Fibroblast of skin of back (primary cell): ENCODE measurements around the gene GALNT9.

Experiments used
- DNase-seq: peaks from one replicate; pipeline ENCODE4 v3.0.0-alpha.2; 2013

The GALNT9 gene

GRCh38 chr12:132178801-132179401, 150.5 kb downstream of the GALNT9 start:
- no peak for DNase-seq

DNA sequence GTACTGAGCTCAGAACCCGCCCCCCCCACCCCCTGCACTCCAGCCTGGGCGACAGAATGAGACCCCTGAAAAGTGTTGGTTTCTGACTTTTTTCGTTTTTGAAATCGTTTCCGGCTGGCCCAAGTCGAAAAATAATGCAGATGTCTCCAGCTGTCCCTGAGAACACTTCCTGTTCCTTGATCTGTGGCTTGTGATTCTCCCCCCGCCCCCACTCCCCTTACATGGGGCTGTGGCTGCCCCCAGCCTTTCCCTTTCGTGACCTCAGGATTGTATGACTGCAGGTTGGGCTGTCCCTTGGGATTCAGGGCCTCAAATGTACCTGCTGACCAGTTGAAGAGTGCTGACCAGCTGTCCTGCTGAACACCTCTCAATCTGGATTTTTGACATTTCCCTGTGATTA, 151.1 kb downstream of the GALNT9 start:
- DNase-seq = no peak

DNA sequence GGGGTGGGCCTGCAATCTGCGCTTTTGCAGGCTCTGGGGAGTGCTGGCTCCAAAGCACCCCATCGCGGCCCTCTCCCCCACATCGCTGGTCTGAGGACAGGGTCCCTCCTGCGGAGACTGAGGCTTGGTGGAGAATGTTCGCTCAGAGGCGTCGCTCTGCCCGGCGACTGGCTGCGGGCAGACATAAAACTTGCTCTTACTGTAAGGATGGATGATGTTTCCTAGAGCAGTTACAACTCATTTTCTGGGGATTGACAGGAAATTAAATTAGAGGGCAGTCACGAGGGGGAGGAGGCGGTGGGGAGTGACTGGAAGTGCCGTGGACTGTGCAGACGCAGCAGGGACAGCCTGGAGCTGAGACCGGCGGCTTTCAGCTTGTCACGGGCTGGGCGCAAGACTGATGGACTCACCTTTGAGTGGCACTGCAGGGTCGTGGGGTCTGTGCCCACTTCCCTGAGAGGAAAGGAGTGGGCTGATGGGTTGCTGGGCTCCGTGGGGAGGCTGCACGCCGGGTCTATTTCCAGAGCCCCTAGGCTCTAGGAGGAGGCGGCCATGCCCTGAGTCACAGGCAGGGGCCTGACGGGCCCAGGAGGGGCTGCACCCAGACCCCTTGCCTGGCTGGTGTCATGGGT, 152.4 kb downstream of the GALNT9 start:
- no peak for DNase-seq

GRCh38 chr12:132176385-132176919, 152.9 kb downstream of the GALNT9 start:
- no peak for DNase-seq

DNA sequence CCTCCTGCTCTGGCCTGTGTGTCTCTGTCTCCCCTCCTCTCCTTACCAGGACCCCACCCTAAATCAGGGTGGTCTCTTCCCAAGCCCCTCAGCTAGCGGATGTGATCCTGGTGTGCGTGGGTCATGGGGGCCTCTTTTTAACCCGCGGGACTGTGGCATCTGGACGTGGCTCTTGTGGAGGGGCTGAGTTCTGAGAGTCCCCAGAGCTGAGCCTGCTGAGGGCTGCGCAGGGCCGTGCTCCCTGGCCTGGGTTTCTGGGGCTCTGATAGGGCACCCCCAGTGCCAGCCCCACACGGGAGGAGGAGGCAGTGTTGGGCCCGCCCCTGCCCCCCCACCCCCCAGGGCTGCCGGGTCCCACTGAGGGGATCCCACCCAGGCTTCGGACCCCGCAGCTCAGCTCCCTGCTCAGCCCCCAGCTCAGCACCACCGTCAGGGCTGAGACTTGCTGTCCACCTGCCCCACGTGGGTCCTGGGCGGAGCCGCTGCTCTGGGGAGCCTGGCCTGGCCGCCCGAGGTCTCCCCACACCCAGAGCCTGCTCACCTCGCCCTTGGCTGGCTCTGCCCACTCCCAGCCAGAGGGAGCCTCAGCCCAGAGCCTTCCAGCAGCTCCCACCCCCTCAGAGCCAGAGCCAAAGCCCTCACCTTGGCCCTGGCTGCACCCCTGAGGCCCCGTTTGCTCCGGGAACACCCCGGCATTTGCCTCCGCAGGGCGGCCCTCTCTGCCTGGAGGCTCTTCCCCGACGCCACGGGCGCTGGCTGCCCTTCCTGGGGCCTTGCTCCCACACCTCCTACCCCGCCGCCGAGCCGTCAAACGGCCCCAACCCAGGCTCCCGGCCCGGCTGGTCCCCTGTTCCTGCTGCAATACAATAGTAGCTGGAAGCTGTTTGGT, 153.6 kb downstream of the GALNT9 start:
- no peak for DNase-seq

- no peak for DNase-seq
These were observed 154.4 kb downstream of the GALNT9 start for GRCh38 chr12:132174839-132175490.

GRCh38 chr12:132174015-132174838, 155.2 kb downstream of the GALNT9 start:
- no peak for DNase-seq

DNA sequence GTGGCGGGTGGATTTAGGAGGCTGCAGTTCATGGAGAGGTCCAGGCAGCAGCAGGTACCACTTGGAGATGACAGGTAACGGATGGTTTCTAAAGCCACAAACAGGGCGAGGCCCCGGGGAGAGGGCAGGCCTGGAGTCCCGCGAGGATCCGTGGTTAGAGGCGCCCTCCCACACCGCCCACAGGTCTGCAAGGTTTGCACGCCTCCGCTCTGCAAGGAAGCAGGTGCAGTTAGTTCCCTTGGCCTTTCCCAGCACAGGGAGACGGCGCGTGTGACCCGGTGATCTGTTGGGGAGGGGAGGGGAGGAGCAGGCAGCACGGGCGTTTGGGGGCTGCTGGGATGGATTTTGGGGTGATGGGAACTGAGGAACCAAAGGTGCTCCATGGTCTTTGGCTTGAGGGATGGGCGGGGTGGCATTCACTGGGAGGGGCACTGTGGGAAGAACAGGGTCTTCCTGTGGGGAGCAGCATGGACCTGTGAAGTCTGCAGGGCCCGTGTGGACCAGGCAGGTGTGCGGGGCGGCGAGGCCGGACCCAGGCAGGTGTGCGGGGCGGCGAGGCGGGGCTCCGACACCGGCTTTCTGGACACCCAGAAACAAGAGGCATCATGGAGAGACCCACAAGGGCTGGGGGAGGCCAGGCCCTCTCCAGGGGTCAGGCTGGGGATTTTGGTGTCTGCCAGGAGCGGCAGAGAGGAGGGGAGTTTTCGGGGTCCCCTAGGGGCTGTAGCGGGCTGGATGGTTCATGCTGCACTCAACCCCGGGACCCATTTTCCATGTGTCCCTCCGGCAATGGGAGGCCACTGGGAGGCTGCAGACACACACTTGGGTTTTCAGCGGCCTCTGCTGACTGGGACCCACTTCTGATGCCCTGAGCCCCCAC, 156.0 kb downstream of the GALNT9 start:
- no peak for DNase-seq

GRCh38 chr12:132172619-132173018, 156.8 kb downstream of the GALNT9 start:
- DNase-seq = no peak

GRCh38 chr12:132171968-132172521, 157.3 kb downstream of the GALNT9 start:
- no peak for DNase-seq

DNA sequence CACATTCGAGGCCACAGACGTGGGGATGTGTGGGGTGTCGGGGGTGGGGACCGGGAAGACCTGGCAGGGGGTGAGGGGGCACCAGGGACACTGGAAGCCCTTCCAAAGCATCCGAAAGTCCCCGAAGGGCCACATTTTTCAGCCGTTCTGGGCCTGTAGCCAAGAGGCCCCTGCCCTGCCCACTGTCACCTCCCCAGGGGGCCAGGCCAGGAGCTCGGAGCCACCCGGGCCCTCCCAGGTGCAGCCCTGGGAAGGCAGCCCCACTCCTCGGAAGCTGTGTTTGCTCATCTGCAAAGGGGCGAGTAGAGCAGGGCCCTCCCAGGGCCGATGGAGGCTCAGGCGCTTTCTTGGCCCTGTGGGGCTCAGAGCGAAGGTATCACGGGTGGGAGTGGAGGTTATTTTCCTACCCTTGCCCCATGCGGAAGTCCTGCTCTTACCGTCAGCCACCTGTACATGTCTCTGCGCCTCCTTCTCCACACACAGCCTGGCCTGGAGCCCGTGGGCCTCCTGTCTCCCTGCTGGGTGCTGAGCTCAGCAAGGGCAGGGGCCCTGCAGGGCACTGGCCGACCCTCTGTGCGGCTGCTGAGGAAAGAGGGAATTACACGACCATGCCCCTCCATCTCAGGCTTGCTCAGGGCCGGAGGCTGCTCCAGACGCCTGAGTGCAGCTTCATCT, 158.0 kb downstream of the GALNT9 start:
- DNase-seq = no peak

GRCh38 chr12:132170637-132171292, 158.6 kb downstream of the GALNT9 start:
- no peak for DNase-seq

DNA sequence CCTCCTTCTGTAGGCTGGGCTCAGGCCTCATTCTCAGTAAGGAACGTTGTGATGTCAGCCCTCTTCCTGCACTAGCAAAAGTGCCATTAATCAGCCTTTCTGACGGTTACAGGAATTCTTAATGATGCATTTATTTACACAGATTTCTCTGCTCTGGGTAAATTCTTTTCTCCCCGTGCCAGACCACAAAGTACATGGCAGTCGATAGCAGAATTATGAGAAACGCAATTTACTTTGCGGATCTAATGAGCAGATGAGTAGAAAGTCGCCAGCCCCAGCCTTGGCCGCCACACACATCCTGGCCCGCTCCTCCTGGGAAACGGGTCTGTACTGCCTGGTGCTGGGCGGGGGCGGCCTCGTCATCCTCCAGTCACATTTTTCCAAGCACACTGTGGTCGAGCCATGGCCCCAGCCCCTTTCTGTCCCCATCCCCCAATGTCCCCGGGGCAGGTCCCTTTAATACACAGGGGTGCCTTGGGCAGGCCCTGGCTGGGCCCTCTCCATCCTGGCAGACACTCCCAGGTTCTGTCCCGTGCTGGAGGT, 159.2 kb downstream of the GALNT9 start:
- DNase-seq = peak; percentile 52

- no peak for DNase-seq
These were observed 160.0 kb downstream of the GALNT9 start for GRCh38 chr12:132169376-132169775.

DNA sequence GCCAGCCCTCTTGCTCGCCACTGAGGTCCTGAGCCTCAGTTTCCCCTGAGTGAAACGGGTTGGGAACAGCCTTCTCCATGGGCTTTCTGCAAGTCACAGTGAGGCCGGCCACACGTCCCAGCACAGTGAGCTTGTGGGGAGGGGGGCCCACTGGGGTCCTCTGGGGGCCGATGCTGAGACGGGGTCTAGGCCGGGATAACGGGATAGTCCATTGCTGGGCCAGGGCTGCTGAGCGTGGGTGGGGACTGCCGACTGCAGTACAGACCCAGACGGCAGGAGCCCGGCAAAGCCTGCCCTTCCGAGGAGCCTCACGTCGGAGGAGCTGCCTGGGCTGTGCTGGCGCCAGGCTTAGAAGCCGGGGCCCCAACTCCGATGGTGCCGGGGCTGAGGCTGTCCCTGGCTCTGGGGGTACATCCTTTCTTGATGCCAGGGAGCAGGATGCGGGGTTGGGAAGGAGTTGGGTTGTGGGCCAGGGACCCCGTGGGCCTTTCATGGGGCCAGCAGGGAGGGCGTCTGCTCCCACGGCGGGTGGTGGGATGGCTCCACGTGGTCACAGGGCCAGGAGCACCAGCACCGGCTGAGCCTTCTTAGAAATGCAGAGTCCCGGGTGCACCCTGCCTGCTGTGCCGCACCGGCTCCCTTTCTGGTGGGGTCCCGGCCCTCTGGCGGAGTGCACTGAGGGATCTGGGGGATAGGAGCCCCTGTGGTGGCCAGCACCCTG, 160.9 kb downstream of the GALNT9 start:
- DNase-seq = no peak

DNA sequence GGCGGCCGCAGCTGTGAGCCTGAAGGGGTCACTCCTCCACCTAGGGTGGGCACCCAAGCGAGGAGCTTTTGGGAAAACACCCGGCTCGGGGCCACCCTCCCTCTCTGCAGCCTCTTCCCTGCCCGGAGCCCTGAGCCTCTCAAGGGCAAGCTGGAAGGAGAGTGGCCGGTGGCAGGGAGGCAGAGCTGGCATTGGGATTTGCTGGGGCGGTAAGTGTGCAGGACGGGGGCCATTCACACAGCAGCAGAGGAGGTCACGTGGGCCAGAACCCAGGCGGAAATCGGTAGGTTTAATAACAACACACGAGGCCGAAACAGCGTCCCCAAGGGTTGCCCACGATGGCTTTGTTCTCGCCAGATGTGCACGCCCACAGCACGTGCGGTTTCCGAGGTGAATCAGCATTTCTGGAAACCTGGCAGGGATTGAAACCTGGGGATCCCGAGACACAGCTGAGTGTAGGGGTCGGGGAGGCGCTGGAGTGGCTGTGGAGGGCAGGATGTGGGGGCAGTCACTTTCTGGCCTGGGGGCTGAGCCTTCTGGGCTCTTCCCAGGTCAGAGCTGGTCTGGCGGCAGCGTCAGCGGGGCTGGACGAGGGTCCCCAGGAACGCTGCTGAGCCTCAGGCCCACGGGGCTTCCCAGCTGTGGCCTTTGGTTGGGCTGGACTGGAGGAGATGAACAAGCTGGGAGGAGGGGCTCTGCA, 161.6 kb downstream of the GALNT9 start:
- DNase-seq = no peak

GRCh38 chr12:132166801-132167591, 162.4 kb downstream of the GALNT9 start:
- no peak for DNase-seq
